HTERT RPE-1 (cell line): ENCODE results near the gene SHROOM1.
"Not testable (repeated sequence)": the region's sequence is repeated elsewhere in the genome, so short reads cannot be mapped to it uniquely, and the experiment has no call there.

Source experiments
- in situ Hi-C: fragments of 300-500 bp; cut with MboI; formaldehyde crosslinking; loops from 4 replicates; pipeline ENCODE4 v1.14.3; 2020; ENCODE audit warnings: low sequenced_read_pairs

SHROOM1 gene

GRCh38 chr5:132808448-132808847 lies 22.0 kb downstream of the SHROOM1 start:
- in situ Hi-C loops, result no loop called here

DNA sequence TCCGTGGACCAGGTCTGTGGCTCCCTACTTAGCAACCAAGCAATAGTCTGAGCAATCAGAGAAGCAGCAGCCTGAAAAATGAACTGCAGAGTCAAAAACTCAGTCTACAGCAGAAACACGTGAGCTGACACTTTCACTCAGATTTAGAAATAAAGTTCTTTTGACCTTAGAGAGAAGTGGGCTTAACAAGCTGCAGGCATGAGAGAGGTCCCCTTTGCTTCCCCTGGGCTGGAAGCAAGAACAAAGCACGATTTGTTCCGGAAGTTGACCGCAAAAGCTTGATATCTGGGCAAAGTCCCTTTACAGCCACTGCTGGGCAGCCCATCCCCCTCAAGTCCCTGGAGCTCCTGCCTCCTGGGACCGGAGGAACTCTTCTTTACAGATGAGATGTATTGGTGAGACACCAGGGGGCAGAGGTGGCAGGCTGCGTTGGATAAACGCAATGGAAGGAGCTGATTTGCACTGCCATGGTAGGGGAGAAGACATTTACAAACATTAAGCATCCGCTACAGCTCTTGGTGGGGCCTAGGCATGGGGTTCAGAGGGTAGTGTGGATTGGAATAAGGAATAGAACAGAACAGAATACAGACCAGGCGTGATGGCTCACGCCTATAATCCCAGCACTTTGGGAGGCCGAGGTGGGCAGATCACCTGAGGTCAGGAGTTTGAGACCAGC lies 23.1 kb downstream of the SHROOM1 start:
- in situ Hi-C loops, result no loop called here

DNA sequence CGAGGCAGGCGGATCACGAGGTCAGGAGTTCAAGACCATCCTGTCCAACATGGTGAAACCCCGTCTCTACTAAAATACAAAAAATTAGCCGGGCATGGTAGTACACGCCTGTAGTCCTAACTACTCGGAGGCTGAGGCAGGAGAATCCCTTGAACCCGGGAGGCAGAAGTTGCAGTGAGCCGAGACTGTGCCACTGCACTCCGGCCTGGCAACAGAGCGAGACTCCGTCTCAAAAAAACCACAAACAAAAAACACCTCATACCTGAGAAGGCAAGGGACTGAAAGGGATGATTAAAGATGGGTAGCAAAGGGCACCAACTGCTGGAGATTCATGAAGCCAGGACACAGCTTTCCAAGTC lies 23.7 kb downstream of the SHROOM1 start:
- in situ Hi-C loops, result not testable (repeated sequence)

GRCh38 chr5:132805872-132806271 lies 24.6 kb downstream of the SHROOM1 start:
- in situ Hi-C loops, result not testable (repeated sequence)

- in situ Hi-C loops, result not testable (repeated sequence)
Observed at GRCh38 chr5:132804219-132804618, 26.2 kb downstream of the SHROOM1 start.

DNA sequence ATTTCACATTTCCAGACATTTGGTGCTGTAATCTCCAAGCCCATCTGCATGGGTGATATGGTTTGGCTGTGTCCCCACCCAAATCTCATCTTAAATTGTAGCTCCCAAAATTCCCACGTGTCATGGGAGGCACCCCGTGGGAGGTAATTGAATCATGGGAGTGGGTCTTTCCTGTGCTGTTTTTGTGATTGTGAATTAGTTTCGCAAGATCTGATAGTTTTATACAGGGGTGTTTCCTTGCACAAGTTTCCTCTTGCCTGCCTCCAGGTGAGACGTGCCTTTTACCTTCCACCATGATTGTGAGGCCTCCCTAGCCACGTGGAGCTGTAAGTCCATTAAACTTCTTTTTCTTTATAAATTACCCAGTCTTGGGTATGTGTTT lies 27.8 kb downstream of the SHROOM1 start:
- in situ Hi-C loops, result not testable (repeated sequence)

GRCh38 chr5:132802044-132802684 lies 28.3 kb downstream of the SHROOM1 start:
- in situ Hi-C loops, result no loop called here

DNA sequence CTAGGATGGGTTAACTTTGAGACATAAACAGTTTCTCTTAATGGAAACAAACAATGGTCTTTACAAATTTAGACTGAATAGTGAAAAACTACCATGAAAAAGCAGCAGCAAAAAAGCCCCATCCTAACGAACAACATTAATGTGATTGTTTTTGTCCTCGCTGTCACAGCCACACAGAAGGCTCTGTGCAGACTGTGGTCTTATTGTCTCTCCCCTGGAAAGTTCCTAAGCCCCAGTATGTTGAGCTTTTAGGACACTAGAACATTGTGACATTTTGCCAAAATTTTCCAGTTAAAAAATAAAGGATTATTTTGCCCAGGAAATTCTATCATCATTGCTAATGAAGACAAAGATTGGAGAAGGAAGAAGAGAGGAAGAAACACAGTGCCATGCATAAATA lies 29.9 kb downstream of the SHROOM1 start:
- in situ Hi-C loops, result no loop called here

- in situ Hi-C loops, result no loop called here
Observed at GRCh38 chr5:132799392-132799791, 31.1 kb downstream of the SHROOM1 start.

DNA sequence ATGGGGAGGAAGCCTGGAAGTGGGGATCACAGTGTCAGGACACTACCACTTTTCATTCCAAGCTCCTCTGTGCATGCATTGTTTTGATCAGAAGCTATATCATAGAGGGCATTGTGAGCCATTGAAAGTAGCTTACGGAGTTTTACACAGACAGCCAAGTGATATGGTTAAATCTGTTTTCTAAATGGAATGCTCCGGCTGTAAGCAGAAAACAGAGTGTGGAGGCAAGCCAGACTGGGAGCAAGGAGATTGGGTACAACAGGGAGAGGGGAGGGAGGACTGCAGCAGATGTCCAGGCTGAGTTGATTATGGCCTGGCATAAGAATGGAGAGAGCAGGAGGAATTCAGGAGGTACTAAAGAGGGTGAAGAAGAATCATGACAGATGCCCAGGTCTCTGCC lies 32.8 kb downstream of the SHROOM1 start:
- in situ Hi-C loops, result no loop called here

DNA sequence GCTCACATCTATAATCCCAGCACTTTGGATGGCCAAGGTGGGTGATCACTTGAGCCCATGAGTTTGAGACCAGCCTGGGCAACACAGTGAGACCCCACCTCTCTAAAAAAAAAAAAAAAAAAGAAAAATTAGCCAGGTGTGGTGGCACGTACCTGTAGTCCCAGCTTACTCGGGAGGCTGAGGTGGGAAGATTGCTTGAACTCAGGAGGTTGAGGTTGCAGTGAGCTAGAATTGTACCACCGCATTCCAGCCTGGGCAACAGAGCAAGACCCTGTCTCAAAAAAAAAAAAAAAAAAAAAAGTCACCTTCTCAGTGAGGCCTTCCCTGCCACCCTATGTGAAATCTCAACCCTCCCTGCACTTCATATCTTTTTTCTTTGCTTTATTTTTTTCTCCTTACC lies 39.4 kb downstream of the SHROOM1 start:
- in situ Hi-C loops, result no loop called here

GRCh38 chr5:132790201-132790865 lies 40.1 kb downstream of the SHROOM1 start:
- in situ Hi-C loops, result no loop called here

DNA sequence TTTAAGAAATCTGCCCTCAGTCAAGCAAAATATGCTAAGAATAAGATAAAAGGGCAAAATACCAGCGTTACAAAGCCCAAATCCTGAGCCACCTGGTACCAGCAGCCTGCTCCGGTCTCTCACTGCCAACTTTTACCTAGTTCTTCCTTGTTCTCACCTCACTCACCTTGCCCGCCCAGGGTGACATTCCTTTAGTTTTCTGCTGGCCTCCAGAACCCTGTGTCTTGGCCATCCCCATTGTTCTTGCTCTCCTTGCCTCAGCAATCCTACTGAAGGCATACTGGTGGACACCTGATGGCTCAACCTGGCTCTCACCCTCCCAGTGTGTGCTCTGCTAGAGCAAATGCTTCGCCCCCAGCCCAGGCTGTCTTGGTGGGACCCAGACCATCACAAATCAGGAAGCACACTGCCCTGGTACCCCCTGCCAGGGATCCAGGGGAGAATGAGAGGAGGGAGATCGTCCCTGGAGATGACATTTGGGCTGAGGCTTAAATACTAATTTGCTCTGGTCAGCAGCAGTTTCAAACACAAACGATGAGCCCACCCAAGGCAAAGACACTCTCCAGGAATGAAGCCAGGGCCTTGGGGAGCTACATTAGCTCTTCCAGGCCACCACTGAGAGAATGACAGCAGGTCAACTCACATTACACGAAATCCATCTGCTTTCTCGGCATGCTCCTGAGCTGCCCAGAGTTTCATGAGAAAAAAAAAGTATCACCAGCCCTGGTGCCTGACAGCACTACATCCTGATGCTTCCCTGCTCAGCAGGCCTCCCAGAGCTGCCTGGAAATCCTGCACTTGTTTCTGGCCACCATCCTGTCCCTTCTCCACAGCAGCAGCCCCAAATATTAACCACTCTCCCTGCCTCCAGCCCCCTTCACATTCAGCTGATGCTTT lies 41.2 kb downstream of the SHROOM1 start:
- in situ Hi-C loops, result no loop called here

GRCh38 chr5:132788508-132788907 lies 41.9 kb downstream of the SHROOM1 start:
- in situ Hi-C loops, result no loop called here

DNA sequence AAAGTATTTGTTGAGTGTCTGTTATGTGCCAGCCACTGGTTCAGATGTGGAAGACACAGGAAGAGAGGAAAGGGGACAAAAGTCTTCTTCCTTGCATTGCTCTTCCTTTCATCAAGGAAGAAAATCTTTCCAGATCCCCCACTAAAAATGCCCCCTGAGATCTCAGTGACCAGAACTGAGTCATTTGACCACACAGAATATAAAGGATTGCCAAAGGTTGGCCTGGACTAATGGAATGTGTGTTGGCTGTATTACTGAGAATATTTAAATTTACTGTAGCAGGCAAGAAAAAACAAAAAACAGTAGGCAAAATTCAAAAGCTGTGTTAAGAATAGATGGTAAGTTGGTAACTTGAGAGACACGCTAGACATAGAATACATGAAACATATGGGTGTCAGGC lies 43.4 kb downstream of the SHROOM1 start:
- in situ Hi-C loops, result no loop called here

DNA sequence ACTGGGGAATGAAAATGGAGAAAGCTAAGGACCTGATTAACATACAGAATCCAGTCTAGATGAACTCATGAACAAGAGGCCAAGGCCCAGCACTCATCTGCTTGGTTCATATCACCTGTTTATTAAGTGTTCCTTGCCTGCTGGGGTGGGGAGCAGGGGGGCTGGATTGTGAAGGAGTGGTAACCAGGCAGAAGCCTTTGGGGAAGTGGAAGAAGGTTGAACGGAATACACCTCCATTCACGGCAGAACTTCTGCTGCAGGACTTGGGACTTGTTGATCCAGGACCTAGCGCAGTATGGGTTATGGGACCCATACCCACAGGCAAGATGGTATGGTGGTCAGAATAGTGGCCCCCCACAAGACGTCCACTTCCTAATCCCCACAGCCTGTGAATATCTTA lies 44.6 kb downstream of the SHROOM1 start:
- in situ Hi-C loops, result no loop called here

DNA sequence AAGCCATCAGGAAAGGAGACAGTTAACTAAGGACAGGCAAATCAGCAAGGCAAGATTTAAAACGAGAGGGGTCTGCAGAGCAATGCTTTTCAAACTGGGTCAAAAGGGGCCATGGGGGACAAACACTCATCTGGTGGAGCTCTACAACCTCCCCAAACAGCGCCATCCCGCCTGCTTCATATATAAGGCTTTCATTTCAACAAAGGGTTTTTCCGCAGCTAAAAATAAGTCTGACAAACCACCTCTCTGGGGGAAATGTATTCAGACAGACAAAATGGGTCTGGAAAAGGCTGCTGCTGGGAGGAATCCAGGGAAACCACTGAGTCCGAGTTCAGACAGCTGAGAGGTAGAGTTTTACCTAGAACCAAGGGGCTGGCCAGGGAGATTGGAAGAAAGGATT lies 45.1 kb downstream of the SHROOM1 start:
- in situ Hi-C loops, result no loop called here

DNA sequence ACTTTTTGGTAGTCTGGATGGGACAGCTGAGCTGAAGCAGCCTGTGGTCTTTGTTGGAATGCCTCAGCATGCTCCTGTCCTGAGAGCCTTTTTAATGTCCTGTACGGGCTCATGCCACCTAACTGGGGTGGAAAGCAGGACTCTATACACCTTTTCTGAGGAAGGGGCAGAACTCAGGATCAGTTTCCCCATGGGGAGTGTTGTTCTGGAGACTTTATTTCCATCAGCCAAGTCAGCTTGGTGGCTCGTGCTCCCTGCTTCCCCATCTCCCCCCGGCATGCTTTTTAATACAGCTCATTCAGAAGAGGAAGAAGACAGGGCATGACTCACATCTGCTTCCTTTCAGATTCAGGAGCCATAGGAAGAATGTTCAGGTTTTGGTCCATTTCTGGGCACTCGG lies 48.3 kb downstream of the SHROOM1 start:
- in situ Hi-C loops, result no loop called here

GRCh38 chr5:132781029-132781428 lies 49.4 kb downstream of the SHROOM1 start:
- in situ Hi-C loops, result no loop called here

GRCh38 chr5:132780577-132780976 lies 49.9 kb downstream of the SHROOM1 start:
- in situ Hi-C loops, result no loop called here

- in situ Hi-C loops, result no loop called here
Observed at GRCh38 chr5:132779961-132780360, 50.5 kb downstream of the SHROOM1 start.
